Measurements from ENCODE around the gene AURKA. TPM values are rescaled to one million over a fixed set of nuclear protein-coding genes. Genes with fewer than 3 reads are reported as not detected.
"Not testable (repeated sequence)": the region's sequence is repeated elsewhere in the genome, so short reads cannot be mapped to it uniquely, and the experiment has no call there.

Gene AURKA
- total RNA-seq, 1 donor from 2014 or later = 6.5 TPM

GRCh38 chr20:56360908-56361205 is 31.2 kb downstream of the AURKA start:
- no peak for FAIRE-seq
- no peak for DNase-seq (ENCODE audit: low spot score in 2 of 2)

- FAIRE-seq (no peak), DNase-seq (ENCODE audit: low spot score in 2 of 2) (no peak)
These were observed 31.7 kb downstream of the AURKA start for GRCh38 chr20:56360133-56360907.

GRCh38 chr20:56359212-56360132 is 32.5 kb downstream of the AURKA start:
- peak in 1 of 2 donors; percentile 46 for DNase-seq (ENCODE audit: low spot score in 2 of 2)
- no peak for FAIRE-seq

GRCh38 chr20:56358600-56359211 is 33.3 kb downstream of the AURKA start, which contains the start of gene FAM210B:
FAM210B (plus strand) TSS chr20:56358974; CDS start chr20:56359006, 32 bp downstream.
- FAIRE-seq (no peak), DNase-seq (ENCODE audit: low spot score in 2 of 2) (peak; percentile 93 to 97)

- DNase-seq (ENCODE audit: low spot score in 2 of 2) (no peak), FAIRE-seq (no peak)
These were observed 33.9 kb downstream of the AURKA start for GRCh38 chr20:56358070-56358469.

- FAIRE-seq (no peak), DNase-seq (ENCODE audit: low spot score in 2 of 2) (no peak)
These were observed 38.7 kb downstream of the AURKA start for GRCh38 chr20:56353356-56353755.

- FAIRE-seq (no peak), DNase-seq (ENCODE audit: low spot score in 2 of 2) (no peak)
These were observed 39.5 kb downstream of the AURKA start for GRCh38 chr20:56352345-56353055.

GRCh38 chr20:56350842-56351241 is 41.2 kb downstream of the AURKA start:
- DNase-seq (ENCODE audit: low spot score in 2 of 2) = no peak
- no peak for FAIRE-seq

- no peak for DNase-seq (ENCODE audit: low spot score in 2 of 2)
- no peak for FAIRE-seq
These were observed 43.3 kb downstream of the AURKA start for GRCh38 chr20:56348746-56349145.

GRCh38 chr20:56348305-56348693 is 43.7 kb downstream of the AURKA start:
- FAIRE-seq (no peak), DNase-seq (ENCODE audit: low spot score in 2 of 2) (no peak)

- no peak for FAIRE-seq
- no peak for DNase-seq (ENCODE audit: low spot score in 2 of 2)
These were observed 44.2 kb downstream of the AURKA start for GRCh38 chr20:56347628-56348304.

- no peak for FAIRE-seq
These were observed 46.1 kb downstream of the AURKA start for GRCh38 chr20:56345911-56346310.

GRCh38 chr20:56343861-56344381 is 48.1 kb downstream of the AURKA start:
- DNase-seq (ENCODE audit: low spot score in 2 of 2) = peak in 1 of 2 donors; percentile 68

More at GRCh38 chr20:56345911-56346310, 46.1 kb downstream of the AURKA start:
- DNase-seq (ENCODE audit: low spot score in 2 of 2) = no peak

GRCh38 chr20:56342783-56343182 is 49.2 kb downstream of the AURKA start:
- no peak for DNase-seq (ENCODE audit: low spot score in 2 of 2)
- no peak for FAIRE-seq

More at GRCh38 chr20:56343861-56344381, 48.1 kb downstream of the AURKA start:
- FAIRE-seq = no peak

- FAIRE-seq; DNase-seq (ENCODE audit: low spot score in 2 of 2): not testable (repeated sequence)
These were observed 55.3 kb downstream of the AURKA start for GRCh38 chr20:56336709-56337108.

- no peak for DNase-seq (ENCODE audit: low spot score in 2 of 2)
- FAIRE-seq = no peak
These were observed 63.2 kb downstream of the AURKA start for GRCh38 chr20:56328861-56329260.

- no peak for FAIRE-seq
- DNase-seq (ENCODE audit: low spot score in 2 of 2) = no peak
These were observed 67.2 kb downstream of the AURKA start for GRCh38 chr20:56324806-56325205.

- no peak for FAIRE-seq
- no peak for DNase-seq (ENCODE audit: low spot score in 2 of 2)
These were observed 68.4 kb downstream of the AURKA start for GRCh38 chr20:56323656-56324055.

- FAIRE-seq (no peak), DNase-seq (ENCODE audit: low spot score in 2 of 2) (no peak)
These were observed 68.8 kb downstream of the AURKA start for GRCh38 chr20:56323206-56323605.

All from frontal cortex (tissue), 4 donors.